ENCODE data around the gene COL20A1. TPM values are rescaled to one million over a fixed set of nuclear protein-coding genes. Genes with fewer than 3 reads are reported as not detected.

Gene COL20A1
- total RNA-seq, 2 donors from 2014 or later: 7.1 TPM; not detected in 1

DNA sequence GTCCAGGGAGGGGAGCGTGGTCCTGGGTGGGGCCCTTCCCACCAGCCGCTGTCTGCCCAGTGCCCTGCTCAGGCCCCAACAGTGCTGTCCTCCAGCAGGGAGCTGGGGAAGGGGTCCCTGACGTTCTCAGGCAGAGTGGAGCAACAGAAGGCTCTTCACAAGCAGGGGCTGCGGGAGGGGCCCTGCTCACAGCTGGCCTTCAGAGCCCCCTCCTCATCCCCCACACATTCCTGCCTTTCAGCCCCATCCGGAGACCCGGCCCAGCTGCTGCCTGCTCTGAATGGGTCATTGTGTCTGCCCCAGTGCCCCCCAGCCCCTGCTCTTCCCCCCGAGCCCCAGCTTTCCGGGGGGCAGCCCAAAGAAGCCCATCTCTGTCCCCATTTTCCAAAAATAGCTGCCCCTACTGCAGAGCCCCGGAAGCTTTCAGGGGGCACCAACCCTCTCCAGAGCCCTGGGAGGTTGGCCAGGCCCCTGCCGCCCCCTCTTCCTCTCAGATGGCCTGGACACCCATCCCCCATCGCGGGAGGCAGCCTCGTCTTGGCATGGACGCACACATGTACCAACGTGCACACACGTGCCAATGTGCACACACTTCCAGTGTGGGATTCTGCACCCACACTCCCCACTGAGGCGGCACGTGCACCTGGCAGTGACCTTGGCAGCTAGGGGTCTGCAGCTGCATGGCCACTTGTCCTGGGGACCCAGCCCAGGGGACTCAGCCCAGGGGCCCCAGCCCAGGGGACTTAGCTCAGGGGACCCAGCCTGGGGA is 3.7 kb downstream of the COL20A1 start:
- TF ChIP-seq POLR2AphosphoS5 (IDR thresholded peaks at IDR 0.05) (no peak), POLR2A (IDR thresholded peaks at IDR 0.05) (no peak)
- TF ChIP-seq, protein P1, sequence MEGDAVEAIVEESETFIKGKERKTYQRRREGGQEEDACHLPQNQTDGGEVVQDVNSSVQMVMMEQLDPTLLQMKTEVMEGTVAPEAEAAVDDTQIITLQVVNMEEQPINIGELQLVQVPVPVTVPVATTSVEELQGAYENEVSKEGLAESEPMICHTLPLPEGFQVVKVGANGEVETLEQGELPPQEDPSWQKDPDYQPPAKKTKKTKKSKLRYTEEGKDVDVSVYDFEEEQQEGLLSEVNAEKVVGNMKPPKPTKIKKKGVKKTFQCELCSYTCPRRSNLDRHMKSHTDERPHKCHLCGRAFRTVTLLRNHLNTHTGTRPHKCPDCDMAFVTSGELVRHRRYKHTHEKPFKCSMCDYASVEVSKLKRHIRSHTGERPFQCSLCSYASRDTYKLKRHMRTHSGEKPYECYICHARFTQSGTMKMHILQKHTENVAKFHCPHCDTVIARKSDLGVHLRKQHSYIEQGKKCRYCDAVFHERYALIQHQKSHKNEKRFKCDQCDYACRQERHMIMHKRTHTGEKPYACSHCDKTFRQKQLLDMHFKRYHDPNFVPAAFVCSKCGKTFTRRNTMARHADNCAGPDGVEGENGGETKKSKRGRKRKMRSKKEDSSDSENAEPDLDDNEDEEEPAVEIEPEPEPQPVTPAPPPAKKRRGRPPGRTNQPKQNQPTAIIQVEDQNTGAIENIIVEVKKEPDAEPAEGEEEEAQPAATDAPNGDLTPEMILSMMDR (IDR thresholded peaks at IDR 0.05): no peak
- Histone ChIP-seq H3K27me3 (replicated peaks; ENCODE audit: insufficient read depth) (peaks cover 25% of the 10 kb centered on the region), H3K9me3 (no peaks in the 10 kb centered on the region), H3K36me3 (no peaks in the 10 kb centered on the region), H3K4me1 (replicated peaks) (no peaks in the 10 kb centered on the region), H3K4me3 (no peak overlapping the region), H3K27ac (no peak overlapping the region)
- no peak for DNase-seq (ENCODE audit: low spot score)
- WGBS: 19% methylated on average over 18 of the region's 18 CpGs
- intact Hi-C loops (cut with DNase I): no loop called here

DNA sequence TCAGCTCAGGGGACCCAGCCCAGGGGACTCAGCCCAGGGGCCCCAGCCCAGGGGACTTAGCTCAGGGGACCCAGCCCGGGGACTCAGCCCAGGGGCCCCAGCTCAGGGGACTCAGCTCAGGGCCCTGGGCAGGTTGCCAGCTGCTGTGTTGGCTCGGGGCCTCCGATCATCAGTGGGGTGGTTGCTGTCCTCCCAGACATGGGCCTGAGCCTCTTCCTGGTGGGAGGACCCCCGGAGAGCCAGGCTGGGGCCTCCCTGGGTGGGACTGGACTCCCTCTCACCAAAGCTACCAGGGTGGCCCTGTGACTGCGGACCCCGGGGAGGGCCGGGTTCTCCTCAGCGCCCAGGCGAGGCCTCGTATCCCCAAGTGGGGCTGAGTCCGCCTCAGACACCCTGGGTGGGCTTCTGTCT is 4.4 kb downstream of the COL20A1 start:
- DNase-seq (ENCODE audit: low spot score): no peak
- Histone ChIP-seq H3K4me3 (no peak overlapping the region), H3K4me1 (replicated peaks) (no peaks in the 10 kb centered on the region), H3K27ac (no peak overlapping the region), H3K27me3 (replicated peaks; ENCODE audit: insufficient read depth) (peaks cover 25% of the 10 kb centered on the region), H3K36me3 (no peaks in the 10 kb centered on the region), H3K9me3 (no peaks in the 10 kb centered on the region)
- intact Hi-C loops (cut with DNase I): no loop called here
- TF ChIP-seq, protein P1 (IDR thresholded peaks at IDR 0.05): no peak
- no peak for TF ChIP-seq POLR2A (IDR thresholded peaks at IDR 0.05)
- TF ChIP-seq POLR2AphosphoS5 (IDR thresholded peaks at IDR 0.05): no peak
- WGBS: 80% methylated on average over 7 of the region's 11 CpGs

DNA sequence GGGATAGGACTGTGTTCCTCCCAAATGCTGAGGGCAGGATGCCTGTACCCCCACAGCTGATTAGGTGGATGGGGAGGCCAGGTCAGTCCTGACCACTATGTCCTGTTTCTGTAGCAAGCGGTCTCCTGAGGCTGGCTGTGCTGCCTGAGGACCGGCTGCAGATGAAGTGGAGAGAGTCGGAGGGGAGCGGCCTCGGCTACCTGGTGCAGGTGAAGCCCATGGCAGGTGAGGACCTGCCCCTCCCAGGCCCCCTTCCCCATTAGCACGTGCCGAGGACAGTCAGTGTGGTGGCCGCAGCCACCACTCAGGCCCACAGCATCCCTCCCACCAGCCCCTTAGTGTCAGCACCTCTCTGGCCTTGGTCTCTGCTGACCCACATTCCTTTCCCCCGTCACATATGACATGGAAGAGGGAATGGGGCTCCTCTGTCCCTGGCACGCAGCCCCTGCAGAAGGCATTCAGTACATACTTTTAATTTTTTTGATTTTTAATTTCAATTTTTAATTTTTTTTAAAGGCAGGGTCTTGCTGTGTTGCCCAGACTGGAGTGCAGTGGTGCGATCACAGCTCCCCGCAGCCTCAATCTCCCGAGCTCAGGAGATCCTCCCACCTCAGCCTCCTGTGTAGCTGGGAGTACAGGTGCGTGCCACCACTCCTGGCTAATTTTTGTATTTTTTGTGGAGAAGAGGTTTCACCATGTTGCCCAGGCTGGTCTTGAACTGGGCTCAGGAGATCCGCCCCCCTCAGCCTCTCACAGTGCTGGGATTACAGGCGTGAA is 5.0 kb downstream of the COL20A1 start:
- TF ChIP-seq POLR2AphosphoS5 (IDR thresholded peaks at IDR 0.05) (no peak), POLR2A (IDR thresholded peaks at IDR 0.05) (no peak)
- TF ChIP-seq, protein P1 (IDR thresholded peaks at IDR 0.05): no peak
- no peak for DNase-seq (ENCODE audit: low spot score)
- no peaks in the 10 kb centered on the region for H3K9me3 ChIP-seq
- no peaks in the 10 kb centered on the region for H3K36me3 ChIP-seq
- 75% methylated on average over 16 of the region's 16 CpGs for WGBS
- H3K27ac ChIP-seq: no peak overlapping the region
- no peaks in the 10 kb centered on the region for H3K4me1 ChIP-seq (replicated peaks)
- H3K27me3 ChIP-seq (replicated peaks; ENCODE audit: insufficient read depth): peaks cover 25% of the 10 kb centered on the region
- intact Hi-C loops (cut with DNase I): no loop called here
- H3K4me3 ChIP-seq: no peak overlapping the region

DNA sequence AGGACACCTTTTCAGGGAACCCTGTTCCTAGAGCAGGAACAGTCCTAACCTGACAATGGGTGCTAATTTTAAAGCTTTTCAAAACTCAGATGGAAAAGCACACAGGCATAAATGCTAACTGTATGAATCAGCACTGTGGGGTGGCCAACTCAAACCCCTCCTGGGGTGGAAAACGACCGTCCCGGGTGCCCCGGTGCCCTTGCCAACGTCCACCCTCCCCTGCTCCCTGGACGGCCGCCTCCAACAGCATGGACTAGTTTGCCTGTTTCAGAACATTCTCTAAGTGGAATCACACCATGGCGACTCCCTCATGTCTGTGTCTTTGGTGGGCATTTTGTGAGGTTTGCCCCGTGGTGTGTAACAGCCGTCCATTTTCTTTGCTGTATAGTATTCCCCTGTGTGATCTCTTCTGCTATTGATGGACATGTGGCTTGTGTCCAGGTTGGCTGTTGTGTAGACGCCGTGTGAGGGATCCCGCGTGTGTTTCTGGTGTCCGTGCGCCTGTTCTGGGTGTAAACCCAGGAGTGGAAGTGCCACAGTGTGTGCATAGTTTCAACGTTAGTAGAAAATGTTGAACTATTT is 5.8 kb downstream of the COL20A1 start:
- H3K9me3 ChIP-seq: no peaks in the 10 kb centered on the region
- intact Hi-C loops (cut with DNase I): no loop called here
- WGBS: 87% methylated on average over 17 of the region's 17 CpGs
- H3K4me1 ChIP-seq (replicated peaks): no peaks in the 10 kb centered on the region
- TF ChIP-seq, protein P1 (IDR thresholded peaks at IDR 0.05): no peak
- TF ChIP-seq POLR2AphosphoS5 (IDR thresholded peaks at IDR 0.05) (no peak), POLR2A (IDR thresholded peaks at IDR 0.05) (no peak)
- no peak overlapping the region for H3K4me3 ChIP-seq
- no peaks in the 10 kb centered on the region for H3K36me3 ChIP-seq
- no peak overlapping the region for H3K27ac ChIP-seq
- DNase-seq (ENCODE audit: low spot score): no peak
- peaks cover 25% of the 10 kb centered on the region for H3K27me3 ChIP-seq (replicated peaks; ENCODE audit: insufficient read depth)

All from prostate gland (tissue), 2 donors.